ENCODE measurements around the gene PDK1.

DNA sequence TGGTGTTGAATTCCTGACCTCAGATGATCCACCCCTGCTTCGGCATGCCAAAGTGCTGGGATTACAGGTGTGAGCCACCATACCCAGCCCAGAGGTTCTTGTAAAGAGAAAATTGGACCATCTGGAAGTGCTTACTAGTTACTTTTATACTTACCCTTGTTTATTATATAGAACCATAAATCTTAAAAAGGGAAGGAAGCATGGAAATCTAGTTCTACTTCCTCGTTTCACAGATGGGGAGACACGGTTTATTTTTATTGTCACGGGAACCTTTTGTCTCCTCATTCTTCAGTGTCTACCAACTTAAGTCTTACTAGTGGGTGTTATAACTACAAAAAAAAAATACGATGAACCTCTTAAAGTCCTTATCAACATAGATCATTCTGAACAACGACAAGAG is 45.8 kb upstream of the PDK1 start:
- no peak for TF ChIP-seq POLR2A (IDR thresholded peaks at IDR 0.05; ENCODE audit: low read depth, low read length)
- no peak for TF ChIP-seq TAF1 (IDR thresholded peaks at IDR 0.05; ENCODE audit: borderline replicate concordance, low read depth, low read length)
- no peak for TF ChIP-seq POLR2AphosphoS5 (IDR thresholded peaks at IDR 0.05; ENCODE audit: low read depth, low read length)
